Posterior vena cava (tissue), 2 donors: ENCODE measurements around the gene CDK19. TPM values are rescaled to one million over a fixed set of nuclear protein-coding genes. Genes with fewer than 3 reads are reported as not detected.
"Not testable (repeated sequence)": the region's sequence is repeated elsewhere in the genome, so short reads cannot be mapped to it uniquely, and the experiment has no call there.

ENCODE experiments used
- DNase-seq: peaks from one replicate; pipeline ENCODE4 v3.0.0-alpha.2; 2020; ENCODE audit warnings: low spot score
- intact Hi-C, 2 donors: fragments of 100-400 bp; cut with DNase I; formaldehyde crosslinking; loops; one replicate each; pipeline versions ENCODE4 v1.14.1 to v1.14.2; 2022 to 2023
- total RNA-seq, 2 donors: library from RNA; stranded (reverse); fragmentation: NEBNext Ultra II Directional; extraction: Animal tissue kit (Norgen Biotek cat#: 25700); gene quantifications; one replicate each; pipeline ENCODE4 v1.2.1, GENCODE V29; 2021
- donor health status: DM: yes; HTN: yes; CAD: no.
- donor health status: DM: yes; HTN: yes; CAD: no.

Gene CDK19
- total RNA-seq, 2 donors from 2014 or later: 12.0 to 12.7 TPM

DNA sequence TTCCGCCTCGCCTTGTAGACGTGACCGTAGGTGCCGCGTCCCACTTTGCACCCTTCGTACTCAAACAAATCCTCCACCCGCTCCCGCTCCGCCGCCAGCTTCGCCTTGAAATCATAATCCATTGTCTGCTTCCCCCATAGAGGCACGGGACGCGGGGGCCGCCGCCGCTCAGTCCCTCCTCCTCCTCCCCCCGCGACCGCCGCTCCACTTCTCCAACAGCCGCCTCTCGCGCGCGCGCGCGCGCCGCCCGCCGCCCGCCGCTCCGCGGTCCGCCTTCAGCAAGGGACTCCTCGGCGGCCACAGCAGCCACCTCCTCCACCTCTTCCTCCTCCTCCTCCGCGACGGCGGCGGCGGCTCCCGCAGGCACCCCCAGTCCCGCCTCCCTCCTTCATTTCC lies 256 bp downstream of the CDK19 start:
- DNase-seq: no peak
- intact Hi-C loops: loop anchor here (2.0 to 10.0 kb wide), 3 partner anchors 60 to 140 kb away; partner anchors contain the start of genes AMD1 (in 2 of the 2) and GTF3C6 (in 1 of the 2)

DNA sequence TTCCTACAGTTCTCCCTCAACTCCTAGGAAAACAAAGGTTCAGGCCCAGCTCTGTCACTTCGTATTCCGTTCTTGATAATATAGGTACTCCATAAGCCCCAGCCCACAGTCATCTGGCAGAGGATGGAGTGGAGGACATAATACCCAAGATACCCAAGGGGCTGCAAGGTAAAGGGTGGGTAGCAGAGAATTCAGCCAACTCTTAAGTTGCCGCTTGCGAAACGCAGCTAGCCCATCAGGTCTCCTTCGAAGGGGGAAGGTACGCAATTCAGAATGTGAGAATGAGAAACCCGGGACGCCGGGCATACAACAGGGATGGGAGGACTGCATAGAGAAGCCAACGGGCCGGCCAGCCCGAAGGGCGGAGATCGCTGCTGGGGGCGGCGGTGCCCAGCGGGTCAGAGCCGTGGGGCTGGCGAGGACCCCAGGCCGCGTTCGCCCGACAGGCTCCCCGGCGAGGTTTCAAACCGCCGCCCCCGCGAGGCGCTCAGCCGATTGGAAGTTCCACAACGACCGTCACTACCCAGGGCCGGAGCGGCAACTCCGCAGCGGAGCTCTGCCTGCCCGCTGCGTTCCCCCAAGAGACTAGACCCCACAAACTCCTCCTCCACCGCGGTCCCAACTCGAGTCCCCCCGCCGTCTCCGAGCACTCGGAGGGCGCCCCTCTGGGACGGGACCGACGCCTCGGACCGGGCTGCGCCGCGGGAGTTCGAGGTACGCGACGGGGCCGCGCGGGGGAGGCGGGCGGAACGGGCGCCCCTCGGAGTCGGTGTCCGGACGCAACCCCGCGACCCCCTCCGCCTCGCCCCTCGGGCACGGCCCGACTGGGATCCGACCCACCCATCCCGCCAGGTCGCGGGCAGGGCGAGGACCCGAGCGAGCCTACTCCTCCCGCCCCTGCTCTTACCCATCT lies 911 bp downstream of the CDK19 start:
- intact Hi-C loops: loop anchor here (2.0 to 10.0 kb wide), 3 partner anchors 60 to 140 kb away; partner anchors contain the start of genes AMD1 (in 2 of the 2) and GTF3C6 (in 1 of the 2)
- peak; percentile 87 for DNase-seq

DNA sequence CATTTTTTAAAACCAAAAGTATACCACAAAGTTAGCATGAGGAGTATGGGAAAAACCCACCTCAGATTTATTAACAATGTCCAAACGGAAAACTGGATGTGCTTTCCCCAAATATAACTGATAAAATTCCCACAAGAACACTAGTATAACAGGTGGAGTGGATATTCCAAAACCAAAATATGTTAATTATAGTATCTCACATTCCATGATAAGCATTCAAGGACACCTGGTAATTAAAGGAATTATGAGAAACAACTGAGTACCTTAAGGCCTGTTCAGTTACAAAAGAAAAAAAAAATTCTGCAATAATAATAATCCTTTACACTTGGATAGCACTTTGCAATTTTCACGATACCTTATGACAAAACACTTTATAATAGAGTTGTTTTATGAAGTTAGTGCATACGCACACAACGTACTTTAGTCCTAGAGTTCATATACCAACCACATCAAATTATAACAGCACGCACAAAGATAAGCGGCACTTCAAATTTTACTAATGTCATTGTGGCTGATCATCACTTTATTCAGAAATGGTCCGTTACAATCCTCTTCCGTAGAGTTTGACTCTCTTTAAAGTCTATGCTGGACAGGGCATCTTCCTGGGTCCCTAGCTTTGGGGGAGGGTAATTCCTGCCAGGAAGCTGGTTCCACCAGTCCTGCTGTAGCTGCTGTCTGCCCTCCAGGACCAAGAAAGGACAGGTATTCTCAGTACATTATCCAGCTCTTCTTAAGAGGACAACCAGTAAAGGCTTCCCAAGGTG lies 1.7 kb downstream of the CDK19 start:
- no peak for DNase-seq
- intact Hi-C loops: loop anchor here (2.0 to 10.0 kb wide), 3 partner anchors 61 to 141 kb away; partner anchors contain the start of genes AMD1 (in 2 of the 2) and GTF3C6 (in 1 of the 2)

DNA sequence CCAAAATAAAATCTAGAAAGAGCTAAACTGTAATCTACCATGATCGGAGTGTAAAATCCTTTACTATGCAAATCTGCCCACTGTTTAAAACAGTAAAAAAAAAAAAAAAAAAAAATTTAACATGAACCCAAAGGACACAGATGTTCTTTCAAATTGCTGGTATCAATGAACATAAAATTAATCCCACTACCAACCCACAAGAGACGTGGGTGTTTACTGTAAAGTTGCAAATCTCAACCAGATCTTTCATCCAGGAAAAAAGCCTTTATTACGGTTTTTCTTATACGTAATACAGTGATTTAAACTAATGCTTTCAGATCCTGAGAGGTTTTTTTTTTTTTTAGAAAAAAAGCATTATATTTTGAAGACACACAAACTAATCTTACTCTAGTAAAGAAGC lies 2.5 kb downstream of the CDK19 start:
- intact Hi-C loops: loop anchor here (10.0 kb wide), 2 partner anchors 62 to 142 kb away; partner anchors contain the start of genes AMD1 (in 1 of the 2) and GTF3C6 (in 1 of the 2)
- DNase-seq: no peak

DNA sequence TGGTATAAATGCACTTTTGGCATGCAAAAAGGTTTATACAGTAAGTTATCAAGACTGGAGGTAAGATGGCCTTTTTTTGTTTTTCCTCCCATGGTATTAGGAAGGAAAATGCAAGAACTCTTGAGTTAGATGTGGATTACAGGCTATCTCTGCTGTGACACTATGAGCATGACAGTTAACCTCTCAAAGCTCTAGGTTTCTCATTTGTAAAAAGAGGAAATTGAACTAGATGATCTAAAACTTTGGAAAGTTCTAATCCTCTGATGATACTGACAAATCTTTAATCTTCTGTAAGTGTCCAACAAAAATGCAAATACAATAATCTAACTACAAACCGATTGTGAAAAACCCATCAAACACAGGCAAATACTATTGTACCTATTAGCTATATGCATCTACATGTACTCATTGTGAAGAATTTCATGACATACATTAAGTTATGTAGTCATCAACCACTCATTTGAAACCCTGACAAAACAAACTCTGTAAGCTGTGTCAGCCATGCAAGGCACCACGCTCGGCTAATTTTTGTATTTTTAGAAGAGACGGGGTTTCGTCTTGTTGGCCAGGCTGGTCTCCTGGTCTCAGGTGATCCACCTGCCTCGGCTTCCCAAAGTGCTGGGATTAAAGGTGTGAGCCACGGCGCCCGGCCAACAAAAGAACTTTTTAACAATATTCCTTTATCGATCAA lies 4.2 kb downstream of the CDK19 start:
- intact Hi-C loops: loop anchor here (10.0 kb wide), 2 partner anchors 64 to 144 kb away; partner anchors contain the start of genes AMD1 (in 1 of the 2) and GTF3C6 (in 1 of the 2)
- no peak for DNase-seq

DNA sequence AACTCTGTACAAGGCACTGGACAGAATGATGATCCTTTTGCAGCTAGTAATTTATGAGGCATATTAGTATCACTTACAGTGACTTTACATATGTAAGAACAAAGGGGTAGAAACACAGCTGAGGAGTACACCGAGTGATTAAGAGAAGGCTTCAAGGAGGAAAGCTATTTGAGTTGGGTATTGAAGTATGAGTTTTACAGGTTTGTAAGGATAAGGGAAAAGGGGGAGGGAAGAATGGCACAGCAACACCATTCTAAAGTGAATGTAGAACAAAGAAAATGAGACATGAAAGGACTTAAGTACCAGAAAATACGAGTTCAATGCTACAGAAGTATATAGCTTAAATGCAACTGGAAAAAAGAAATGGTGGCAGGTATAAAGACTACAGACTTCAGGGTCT lies 5.5 kb downstream of the CDK19 start:
- intact Hi-C loops: loop anchor here (10.0 kb wide), 2 partner anchors 65 to 145 kb away; partner anchors contain the start of genes AMD1 (in 1 of the 2) and GTF3C6 (in 1 of the 2)

DNA sequence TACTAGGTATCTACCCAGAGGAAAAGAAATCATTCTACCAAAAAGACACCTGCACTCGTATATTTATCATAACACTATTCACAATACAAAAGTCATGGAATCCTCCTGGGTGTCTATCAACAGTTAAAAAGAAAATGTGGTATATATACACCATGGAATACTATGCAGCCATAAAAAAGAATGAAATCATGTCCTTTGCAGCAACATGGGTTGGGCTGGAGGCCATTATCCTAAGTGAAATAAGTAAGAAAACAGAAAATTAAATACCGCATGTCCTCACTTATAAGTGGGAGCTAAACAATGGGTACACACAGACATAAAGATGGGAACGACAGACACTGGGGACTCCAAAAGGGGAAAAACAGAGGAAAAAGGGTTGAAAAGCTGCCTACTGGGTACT lies 13.1 kb downstream of the CDK19 start:
- DNase-seq, intact Hi-C loops: not testable (repeated sequence)

More for the DNA sequence above, 5.5 kb downstream of the CDK19 start:
- DNase-seq: no peak

DNA sequence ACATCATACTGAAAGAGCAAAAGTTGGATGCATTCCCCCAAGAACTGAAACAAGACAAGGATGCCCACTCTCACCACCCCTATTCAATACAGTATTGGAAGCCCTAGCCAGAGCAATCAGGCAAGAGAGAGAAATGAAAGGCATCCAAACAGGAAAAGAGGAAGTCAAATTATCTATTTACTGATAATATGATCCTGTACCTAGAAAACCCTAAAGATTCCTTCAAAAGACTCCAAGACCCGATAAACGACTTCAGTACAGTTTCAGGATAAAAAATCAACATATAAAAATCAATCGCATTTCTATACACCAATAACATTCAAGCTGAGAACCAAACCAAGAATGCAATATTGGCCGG lies 14.5 kb downstream of the CDK19 start:
- intact Hi-C loops: no loop called here
- DNase-seq: no peak

DNA sequence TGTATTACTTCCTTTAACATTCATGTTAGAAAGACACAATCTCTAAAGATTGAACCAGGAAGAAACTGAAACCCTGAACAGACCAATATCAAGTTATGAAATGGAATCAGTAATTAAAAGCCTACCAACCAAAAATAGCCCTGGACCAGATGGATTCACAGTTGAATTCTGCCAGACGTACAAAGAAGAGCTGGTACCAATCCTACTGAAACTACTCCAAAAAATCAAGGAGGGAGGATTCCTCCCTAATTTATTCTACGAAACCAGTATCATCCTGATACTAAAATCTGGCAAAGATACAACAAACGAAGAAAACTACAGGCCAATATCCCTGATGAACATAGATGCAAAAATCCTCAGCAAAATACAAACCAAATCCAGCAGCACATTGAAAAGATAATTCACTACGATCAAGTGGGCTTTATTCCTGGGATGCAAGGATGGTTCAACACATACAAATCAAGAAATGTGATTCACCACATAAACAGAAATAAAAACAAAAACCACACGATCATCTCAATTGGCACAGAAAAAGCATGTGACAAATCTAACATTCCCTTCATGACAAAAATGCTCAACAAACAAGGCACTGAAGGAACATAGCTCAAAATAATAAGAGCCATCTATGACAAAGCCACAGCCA lies 15.0 kb downstream of the CDK19 start:
- DNase-seq: no peak
- intact Hi-C loops: no loop called here

DNA sequence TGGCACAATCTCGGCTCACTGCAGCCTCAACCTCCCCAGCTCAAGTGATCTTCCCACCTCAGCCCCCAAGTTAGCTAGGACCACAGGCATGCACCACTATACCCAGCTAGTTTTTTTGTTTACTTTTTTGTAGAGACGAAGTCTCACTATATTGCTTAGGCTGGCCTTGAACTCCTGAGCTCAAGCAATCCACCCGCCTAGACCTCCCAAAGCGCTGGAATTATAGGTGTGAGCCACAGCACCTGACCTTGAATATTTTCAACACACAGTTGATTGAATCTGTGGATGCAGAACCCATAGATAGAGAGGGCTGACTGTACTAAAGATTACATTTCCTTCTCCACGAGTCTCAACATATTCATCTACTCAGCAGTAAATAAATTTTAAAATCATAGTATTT lies 15.6 kb downstream of the CDK19 start:
- intact Hi-C loops: no loop called here
- no peak for DNase-seq

DNA sequence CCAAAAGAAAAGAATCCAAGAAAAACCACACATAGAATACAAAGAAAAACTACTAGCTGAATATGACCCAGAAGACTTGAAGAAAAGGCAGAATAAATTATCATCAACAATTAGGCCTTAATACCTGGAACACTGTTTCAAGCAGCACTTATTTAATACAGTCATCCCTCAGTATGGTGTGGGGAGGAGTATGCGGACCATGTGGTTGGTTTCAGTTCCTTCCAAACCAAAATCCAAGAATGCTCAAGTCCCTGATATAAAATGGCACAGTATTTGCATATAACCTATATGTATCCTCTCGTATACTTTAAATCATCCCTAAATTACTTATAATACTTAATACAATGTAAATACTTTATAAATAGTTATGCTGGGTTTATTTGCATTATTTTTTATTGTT lies 16.1 kb downstream of the CDK19 start:
- intact Hi-C loops: no loop called here
- DNase-seq: no peak

DNA sequence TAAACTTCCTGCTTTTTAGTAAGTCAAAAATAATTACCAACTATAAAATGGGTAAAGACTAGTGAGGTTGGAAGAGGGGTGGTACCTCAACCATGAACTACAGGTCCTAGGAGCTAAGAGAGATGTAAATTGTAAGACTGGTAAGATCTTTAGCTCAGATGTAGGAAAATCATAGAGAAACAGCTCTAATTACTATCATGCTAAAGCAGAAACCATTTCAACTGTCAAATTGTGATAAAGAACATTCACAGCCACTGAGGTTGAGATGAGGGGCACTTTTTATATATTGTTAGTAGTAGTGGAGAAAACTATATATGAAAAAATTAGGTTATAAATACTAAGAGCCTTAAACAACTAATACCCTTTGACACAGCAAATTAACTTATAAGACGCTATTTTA lies 20.0 kb downstream of the CDK19 start:
- no peak for DNase-seq
- intact Hi-C loops: no loop called here

DNA sequence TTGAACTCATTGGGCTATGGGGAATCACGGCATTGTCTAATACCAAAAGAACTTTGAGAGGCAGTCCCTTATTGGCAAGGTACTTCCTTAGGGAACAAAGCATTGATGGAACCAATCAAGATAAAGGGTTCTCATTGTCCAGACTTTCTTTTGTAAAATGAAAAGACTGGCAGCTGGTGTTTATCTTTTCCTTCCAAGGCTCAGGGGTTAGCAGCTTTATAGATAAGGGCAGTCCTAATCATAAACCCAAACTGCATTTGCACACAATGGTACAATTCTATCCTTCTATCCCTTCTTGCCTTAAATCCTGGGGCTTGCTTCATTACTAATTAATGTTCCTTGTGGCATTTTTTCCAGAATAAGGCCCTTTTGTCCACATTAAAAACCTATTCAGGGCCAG lies 28.6 kb downstream of the CDK19 start:
- intact Hi-C loops: no loop called here
- no peak for DNase-seq

DNA sequence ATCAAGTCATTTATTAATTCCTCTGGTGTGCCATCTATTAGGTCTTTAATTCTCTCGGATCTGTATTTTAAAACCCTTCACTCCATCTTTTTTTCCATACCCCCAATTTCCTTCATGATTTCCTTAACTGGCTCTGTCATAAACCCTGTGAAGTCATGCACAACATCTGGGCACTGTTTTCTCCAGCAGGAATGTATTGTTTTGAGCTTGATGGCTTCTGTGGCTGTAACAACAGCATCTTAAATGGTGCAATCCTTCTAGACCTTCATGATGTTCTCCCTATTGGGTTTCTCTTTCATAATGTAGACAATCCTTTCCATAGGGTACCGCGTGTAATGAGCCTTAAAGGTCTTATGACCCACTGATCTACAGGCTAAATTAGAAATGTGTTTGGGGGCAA lies 29.0 kb downstream of the CDK19 start:
- intact Hi-C loops: no loop called here
- DNase-seq: no peak

DNA sequence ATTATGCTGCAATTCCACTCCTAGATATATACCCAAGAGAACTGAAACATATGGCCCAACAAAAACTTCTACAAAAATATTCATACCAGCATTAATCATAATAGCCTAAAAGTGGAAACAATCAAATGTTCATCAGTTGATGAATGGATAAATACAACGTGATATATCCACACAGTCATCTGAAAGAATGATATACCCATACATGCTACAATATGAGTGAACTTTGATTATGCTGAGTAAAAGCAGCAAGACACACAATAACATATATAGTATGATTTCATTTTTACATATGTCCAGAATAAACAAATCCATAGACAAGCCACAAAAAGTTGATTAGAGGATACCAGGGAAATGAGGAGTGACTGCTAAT lies 30.7 kb downstream of the CDK19 start:
- DNase-seq: no peak
- intact Hi-C loops: no loop called here

DNA sequence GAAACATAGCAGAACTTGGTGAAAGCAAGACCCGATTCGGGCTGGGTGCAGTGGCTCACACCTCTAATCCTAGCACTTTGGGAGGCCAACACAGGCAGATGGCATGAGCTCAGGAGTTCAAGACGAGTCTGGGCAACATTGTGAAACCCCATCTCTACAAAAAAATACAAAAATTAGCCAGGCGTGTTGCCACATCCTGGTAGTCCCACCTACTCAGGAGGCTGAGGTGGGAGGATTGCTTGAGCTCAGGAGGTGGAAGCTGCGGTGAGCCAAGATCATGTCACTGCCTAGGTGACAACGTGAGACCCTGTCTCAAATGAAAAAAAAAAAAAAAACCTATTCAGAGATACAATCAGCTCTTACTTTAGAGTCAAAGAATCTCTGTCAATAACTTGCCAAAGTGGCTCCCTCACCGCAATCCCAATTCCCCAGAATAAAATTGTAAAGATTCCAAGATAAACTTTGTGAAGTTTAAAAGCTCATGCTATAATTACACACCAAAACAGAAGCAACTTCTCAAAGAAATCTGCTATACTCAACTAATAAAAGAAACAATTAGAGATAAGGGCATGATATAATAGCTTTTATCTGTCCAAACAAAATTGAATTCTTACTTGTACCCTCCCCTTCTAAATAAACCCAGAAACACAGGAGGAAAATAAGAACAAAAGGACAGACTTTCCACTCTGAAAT lies 33.6 kb downstream of the CDK19 start:
- intact Hi-C loops: no loop called here
- no peak for DNase-seq

DNA sequence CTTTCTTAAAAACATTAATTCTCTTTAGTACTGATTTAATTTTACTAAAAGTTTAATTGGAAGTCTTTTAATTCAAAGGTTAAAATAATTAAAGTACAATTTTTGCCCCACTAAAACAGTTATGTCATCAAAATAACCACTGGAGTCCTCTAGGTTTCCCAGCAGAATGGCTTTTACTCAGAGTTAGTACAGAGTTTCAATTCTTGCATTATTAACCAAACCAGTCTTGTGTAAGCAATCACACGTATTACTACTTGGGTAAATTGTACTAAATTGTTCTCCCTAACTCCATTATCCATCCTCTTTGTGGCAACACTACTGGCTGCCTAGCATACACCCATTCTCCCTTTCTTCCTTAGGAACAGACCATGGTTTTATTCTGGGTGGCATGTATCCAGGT lies 36.9 kb downstream of the CDK19 start:
- DNase-seq: no peak
- intact Hi-C loops: no loop called here

DNA sequence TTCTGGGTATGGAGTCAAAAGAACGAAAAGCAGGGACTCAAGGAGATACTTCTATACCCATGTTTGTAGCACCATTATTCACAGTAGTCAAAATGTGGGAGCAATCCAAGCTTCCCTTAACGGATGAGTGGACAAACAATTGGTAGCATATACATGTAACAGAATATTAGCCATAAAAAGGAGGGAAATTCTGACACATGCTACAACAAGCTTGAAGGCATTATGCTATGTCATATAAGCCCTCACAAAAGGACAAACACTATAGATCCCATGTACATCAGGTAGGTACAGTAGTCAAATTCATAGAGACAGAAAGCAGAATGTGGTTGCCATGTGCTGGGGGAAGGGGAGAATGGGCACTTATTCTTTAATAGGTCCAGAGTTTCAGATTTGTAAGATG lies 37.6 kb downstream of the CDK19 start:
- intact Hi-C loops: no loop called here
- no peak for DNase-seq
